Inferior parietal cortex (tissue), 1 donor: Measurements from ENCODE around the gene NEK11.

Experiments
- DNase-seq: peaks from one replicate; pipeline ENCODE4 v3.0.0-alpha.2; 2016; ENCODE audit errors: extremely low spot score

The NEK11 gene

GRCh38 chr3:131141770-131142169 is 115.1 kb downstream of the NEK11 start:
- no peak for DNase-seq

GRCh38 chr3:131142580-131142979 is 115.9 kb downstream of the NEK11 start:
- DNase-seq: peak; percentile 42

GRCh38 chr3:131143802-131144201 is 117.1 kb downstream of the NEK11 start:
- DNase-seq: no peak

GRCh38 chr3:131147534-131147933 is 120.9 kb downstream of the NEK11 start:
- DNase-seq: no peak

- no peak for DNase-seq
These were observed 131.8 kb downstream of the NEK11 start for GRCh38 chr3:131158434-131158833.

- DNase-seq: no peak
These were observed 135.8 kb downstream of the NEK11 start for GRCh38 chr3:131162516-131162915.

- DNase-seq: no peak
These were observed 141.2 kb downstream of the NEK11 start for GRCh38 chr3:131167867-131168266.

- DNase-seq: no peak
These were observed 142.7 kb downstream of the NEK11 start for GRCh38 chr3:131169331-131169730.

GRCh38 chr3:131172502-131173200 is 146.0 kb downstream of the NEK11 start:
- no peak for DNase-seq

GRCh38 chr3:131174752-131175151 is 148.1 kb downstream of the NEK11 start:
- no peak for DNase-seq

- DNase-seq: no peak
These were observed 152.2 kb downstream of the NEK11 start for GRCh38 chr3:131178710-131179375.

GRCh38 chr3:131192701-131193100 is 166.0 kb downstream of the NEK11 start:
- no peak for DNase-seq

- DNase-seq: no peak
These were observed 167.1 kb downstream of the NEK11 start for GRCh38 chr3:131193641-131194238.

- no peak for DNase-seq
These were observed 168.1 kb downstream of the NEK11 start for GRCh38 chr3:131194816-131195215.

GRCh38 chr3:131200636-131201199 is 174.0 kb downstream of the NEK11 start:
- DNase-seq: no peak

- DNase-seq: no peak
These were observed 189.7 kb downstream of the NEK11 start for GRCh38 chr3:131216330-131216729.

- no peak for DNase-seq
These were observed 190.1 kb downstream of the NEK11 start for GRCh38 chr3:131216801-131217200.

GRCh38 chr3:131217296-131217741 is 190.6 kb downstream of the NEK11 start:
- no peak for DNase-seq

- DNase-seq: no peak
These were observed 191.5 kb downstream of the NEK11 start for GRCh38 chr3:131218196-131218595.

- no peak for DNase-seq
These were observed 195.1 kb downstream of the NEK11 start for GRCh38 chr3:131221731-131222130.

- DNase-seq: no peak
These were observed 195.9 kb downstream of the NEK11 start for GRCh38 chr3:131222599-131222998.
